ENCODE results near the gene MAST4.
A peak's percentile ranks its signal among the peaks of the same experiment; 100 is the strongest.
"Not testable (repeated sequence)": the region's sequence is repeated elsewhere in the genome, so short reads cannot be mapped to it uniquely, and the experiment has no call there.

Gene MAST4

DNA sequence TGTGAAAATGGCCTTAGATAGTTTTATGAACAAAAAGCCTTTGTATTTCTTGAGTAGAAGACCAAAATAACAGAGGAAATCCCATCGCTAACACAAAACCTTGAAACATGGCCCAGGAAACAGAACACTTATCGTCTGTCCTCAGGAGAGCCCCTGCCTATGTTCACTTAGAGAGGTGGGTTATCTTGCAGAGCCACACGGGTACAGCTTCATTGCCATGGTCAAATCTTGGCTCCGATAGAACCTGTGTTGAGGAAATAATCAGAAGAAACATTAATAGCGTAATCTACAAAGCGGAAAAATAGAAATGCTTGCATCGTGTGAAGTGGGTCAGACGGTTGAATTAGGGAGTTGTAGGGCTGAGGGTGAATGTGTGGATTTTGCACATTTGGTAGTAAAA lies 216.1 kb downstream of the MAST4 start:
- no peak for DNase-seq (ENCODE audit: low spot score)

GRCh38 chr5:66813306-66813705 lies 217.1 kb downstream of the MAST4 start:
- no peak for DNase-seq (ENCODE audit: low spot score)

GRCh38 chr5:66814146-66814991 lies 218.2 kb downstream of the MAST4 start:
- DNase-seq (ENCODE audit: low spot score), result peak; percentile 61

GRCh38 chr5:66818304-66818934 lies 222.2 kb downstream of the MAST4 start:
- no peak for DNase-seq (ENCODE audit: low spot score)

- DNase-seq (ENCODE audit: low spot score), result no peak
Measured at GRCh38 chr5:66818935-66819328, 222.7 kb downstream of the MAST4 start.

DNA sequence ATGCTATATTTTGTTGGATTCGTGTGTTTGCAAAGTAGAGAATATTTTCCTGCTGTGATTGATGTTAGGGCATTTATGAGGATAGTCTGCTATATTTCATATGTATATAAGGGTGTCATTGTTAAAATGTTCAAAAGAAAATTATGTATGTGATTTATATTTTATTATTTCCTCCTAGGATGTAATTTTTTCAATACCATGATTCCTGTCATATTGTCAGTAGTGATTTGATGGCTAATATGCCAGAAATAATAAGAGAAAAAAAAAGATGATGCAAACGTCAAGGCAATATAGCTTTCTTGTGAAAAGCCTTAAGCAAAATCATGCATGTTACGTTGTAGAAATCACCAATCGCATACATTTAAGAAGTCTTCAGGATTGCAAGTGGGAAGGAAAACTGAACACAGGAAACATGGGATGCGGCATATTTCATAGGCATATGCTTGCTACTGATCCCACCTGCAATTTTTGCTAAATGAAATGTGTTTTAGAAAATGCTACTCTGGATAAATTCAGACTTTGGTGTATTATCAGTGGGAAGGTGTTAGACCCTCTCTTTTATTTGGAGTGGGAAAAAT lies 224.5 kb downstream of the MAST4 start:
- DNase-seq (ENCODE audit: low spot score), result no peak

DNA sequence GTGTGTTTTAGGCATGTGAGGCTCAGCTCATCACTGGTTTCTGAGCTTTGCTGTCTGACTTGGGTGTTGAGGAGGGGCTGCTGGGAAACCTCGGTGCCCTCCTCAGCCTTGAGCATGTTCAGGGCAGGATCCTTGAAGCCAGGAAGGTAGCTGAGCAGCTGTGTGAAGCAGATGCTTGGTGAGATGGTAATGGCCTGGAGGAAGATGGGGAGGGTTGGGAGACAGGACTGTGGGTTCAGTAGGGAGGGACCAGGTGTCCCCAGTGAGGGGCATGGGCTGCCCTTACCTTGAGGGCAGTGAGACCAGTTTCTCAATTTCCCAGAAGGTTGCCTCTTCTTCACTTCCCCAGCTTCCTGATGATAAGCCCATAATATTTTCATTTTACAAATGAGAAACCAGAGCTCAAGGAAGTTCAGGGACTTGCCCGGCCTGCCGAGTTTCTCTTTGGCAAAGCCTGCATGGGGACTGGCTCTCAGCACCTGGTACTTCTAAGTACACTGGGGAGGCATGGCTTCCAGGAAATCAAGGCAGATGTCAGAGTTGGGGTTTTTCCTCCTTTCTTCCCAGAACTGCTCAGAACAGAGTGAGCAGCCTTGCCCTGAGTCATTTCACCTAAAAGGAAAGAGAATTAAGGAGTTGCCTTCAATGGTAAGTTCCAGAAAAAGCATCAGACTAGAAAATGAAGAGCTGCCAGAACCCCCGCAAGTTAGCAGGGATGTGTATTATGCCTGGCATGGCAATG lies 225.7 kb downstream of the MAST4 start:
- peak; percentile 72 for DNase-seq (ENCODE audit: low spot score)

DNA sequence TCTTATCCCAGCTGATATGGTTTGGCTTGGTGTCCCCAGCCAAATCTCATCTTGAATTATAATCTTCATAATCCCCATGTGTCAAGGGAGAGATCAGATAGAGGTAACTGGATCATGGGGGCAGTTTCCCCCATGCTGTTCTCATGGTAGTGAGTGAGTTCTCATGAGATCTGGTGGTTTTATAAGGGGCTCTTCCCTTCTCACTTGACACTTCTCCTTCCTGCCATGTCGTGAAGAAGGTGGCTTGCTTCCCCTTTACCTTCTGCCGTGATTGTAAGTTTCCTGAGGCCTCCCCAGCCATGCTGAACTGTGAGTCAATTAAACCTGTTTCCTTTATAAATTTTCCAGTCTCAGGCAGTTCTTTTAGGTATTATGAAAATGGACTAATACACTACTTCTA lies 226.7 kb downstream of the MAST4 start:
- not testable (repeated sequence) for DNase-seq (ENCODE audit: low spot score)

DNA sequence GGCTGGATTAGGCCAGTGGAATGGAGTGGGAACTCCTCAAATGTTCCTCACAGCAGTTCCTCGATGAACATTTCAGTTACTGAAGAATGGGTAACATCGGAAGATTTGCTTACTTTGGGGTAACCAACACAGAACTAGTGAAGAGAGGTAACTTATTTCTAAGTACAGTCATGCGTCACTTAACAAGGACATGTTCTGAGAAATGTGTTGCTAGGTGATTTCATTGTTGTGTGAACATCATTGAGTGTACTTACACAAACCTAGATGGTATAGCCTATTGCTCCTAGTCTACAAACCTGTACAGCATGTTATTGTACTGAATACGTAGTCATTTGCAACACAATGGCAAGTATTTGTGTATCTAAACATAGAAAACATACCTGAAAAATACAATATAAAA lies 228.3 kb downstream of the MAST4 start:
- peak; percentile 23 for DNase-seq (ENCODE audit: low spot score)

- DNase-seq (ENCODE audit: low spot score), result no peak
Measured at GRCh38 chr5:66826263-66826662, 230.1 kb downstream of the MAST4 start.

- no peak for DNase-seq (ENCODE audit: low spot score)
Measured at GRCh38 chr5:66826696-66827095, 230.5 kb downstream of the MAST4 start.

DNA sequence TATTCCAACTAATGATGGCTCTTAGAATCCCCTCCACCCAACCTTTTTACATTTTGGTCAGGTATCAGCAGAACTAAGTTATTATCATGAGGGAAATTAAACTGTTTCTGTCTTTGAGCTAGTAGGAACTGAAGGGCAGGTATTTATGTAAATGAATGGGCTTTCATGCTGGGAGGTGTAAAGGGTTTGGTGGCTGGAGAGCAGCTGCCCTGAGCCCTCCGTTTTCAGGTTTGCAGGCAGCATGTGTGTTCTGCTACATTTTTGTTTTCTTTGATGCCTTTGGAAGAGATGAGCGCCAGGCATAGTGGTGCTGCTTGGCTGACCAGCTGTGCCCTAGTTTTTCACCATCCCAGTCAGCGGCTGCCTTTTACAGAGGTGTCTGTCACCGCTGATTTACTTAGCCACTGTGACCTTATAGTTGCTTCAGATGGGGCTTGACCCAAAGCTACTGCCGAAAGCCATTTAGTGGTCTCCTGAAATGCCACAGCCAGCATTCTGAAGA lies 231.9 kb downstream of the MAST4 start:
- DNase-seq (ENCODE audit: low spot score), result no peak

DNA sequence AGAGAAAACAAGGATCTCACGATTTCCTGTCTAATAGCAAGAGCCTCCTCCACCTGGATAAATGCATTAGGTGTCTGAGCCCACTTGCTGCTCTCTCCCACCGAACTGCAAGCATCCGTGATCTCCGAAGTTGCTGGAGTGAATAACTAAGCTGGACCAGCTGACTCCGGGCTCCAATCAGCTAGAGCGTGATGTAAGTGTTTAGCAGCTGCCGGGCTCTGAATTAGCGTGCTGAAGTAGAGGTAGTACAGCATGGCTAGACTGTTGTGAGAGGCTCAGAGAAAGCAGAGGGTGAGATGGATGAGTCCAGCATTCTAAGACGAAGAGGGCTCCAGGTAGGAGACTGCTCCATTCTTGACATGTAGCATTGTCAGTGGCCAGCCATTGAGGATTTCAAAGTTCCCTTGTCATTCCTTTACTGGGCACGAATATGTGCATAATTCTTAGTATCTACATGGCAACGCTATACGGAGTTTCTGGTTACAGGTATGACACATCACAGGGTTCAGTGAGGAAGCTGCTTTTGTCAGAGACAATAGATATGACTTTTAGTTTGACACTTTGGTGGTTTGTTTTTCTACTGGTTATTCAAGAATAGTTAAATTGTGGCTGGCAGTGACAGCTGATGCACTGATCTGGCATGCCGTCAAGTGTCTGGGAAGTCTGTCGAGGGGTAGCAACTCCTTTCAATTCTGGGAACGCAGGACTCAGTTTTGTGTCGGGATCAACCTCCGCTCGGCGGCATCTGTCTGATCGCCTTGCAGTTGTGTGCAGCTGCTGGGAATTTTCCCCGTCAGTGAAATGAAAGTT lies 232.6 kb downstream of the MAST4 start:
- peak; percentile 65 for DNase-seq (ENCODE audit: low spot score)

- no peak for DNase-seq (ENCODE audit: low spot score)
Measured at GRCh38 chr5:66829358-66829674, 233.1 kb downstream of the MAST4 start.

DNA sequence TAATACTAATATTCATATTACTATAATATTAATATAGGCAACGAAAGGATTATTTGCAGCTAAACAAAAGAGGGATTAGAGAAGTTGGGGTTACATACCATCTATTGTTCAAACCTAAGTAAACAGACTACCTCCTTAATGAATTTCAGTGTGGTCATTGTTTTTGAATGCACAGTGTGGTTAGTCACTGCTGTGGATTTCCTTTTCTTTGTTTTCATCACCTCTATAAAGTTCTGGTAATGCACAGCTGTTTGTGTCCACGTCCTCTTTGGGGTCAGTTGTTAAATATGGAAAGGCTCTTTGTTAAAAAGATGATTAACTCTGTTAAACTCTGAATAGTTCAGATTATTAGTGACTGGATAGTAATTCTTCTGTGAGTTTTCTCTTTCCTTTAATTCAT lies 233.6 kb downstream of the MAST4 start:
- DNase-seq (ENCODE audit: low spot score), result no peak

GRCh38 chr5:66830636-66831035 lies 234.4 kb downstream of the MAST4 start:
- no peak for DNase-seq (ENCODE audit: low spot score)

DNA sequence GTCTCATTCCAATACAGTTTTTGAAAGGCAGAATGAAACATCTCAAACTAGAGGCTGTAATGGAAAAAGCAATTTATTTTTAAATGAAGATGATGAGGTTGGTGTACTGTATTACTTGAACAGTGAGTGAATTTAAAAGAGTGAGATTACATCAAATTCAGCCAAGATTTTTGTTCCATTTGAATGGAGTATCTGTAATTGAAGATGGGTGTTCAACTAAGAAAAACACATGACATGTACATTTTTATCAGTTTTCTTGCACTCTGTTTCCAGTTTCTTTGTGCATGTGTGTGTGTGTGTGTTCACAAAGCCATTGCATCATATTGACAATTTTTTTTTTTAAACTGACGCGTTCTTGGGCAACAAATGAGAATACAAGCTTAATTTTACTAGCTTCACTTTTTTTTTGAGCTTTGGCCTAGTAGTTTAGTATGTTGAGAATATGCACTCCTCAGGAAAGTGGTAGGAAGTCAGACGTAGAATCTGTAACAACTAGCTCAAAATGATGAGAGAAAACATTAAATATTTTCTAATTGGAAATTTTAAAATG lies 243.5 kb downstream of the MAST4 start:
- DNase-seq (ENCODE audit: low spot score), result no peak

DNA sequence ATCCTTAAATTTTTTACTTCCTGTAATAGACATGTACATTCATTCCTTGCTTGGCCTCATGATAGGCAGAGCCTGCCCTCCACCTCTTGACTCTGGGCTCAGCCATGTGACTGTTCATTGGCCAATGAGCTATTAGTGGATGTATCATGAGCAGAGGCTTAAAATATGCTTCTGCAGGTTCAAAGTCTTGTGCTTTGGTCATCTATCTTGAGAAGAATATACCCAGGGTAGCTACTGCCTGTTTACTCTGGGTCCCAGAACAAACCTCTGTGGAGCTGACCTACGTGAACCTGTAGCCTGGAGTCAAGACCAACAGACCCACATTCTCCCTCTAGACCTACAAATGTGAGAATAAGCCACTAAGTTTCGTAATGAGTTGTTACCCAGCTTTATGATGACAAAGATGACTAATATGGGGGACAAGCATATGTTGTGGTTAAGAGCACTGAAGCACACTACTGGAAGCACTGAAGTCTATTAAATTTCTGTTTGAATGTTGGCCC lies 244.4 kb downstream of the MAST4 start:
- no peak for DNase-seq (ENCODE audit: low spot score)

GRCh38 chr5:66841264-66841663 lies 245.1 kb downstream of the MAST4 start:
- no peak for DNase-seq (ENCODE audit: low spot score)

DNA sequence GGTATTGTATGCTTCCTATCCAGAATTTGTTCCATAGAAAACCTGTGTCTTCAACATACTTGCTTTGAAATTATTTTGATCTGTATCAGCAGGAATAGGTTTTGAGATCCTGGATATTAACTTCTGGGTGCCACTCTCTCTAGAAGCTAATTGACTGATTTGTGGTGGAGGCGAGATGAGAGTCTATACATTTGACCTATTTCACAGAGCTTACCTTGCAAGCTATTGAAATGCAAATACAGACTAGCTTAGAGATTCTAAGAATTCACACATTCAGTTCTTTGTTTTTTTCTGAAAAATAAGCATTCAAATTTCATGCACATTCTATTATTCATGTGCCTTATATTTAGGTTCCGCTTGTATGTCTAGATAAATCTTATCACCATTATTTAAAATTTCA lies 246.3 kb downstream of the MAST4 start:
- no peak for DNase-seq (ENCODE audit: low spot score)

DNA sequence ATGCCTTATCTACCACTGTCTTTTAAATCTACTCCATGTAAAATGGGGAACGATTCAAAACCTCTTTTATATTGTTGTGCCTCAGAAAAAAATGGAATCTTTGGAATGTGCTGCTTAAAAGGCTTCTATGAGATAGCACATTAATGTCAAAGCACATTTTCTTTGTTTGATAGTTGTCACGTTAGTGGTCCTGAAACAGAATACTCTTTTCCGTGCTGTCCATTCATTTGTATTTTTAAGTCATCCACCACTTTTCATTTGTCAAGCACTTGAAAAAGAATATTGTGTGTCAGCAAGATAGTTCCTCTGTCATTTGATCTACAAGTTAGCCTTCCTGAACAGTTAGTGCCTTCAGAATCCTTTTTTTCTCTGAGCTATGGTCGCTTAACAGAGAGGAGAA lies 246.9 kb downstream of the MAST4 start:
- no peak for DNase-seq (ENCODE audit: low spot score)
